NCI-H1417 (cell line): Measurements from ENCODE around the gene SULT1E1.
"Not testable (repeated sequence)": the region's sequence is repeated elsewhere in the genome, so short reads cannot be mapped to it uniquely, and the experiment has no call there.

Experiments
- DNase-seq, 3 experiments: peaks; one replicate each; lab custom pipeline; 2025; lab: John Stamatoyannopoulos, UW

SULT1E1 gene

GRCh38 chr4:69843932-69844331 is 16.0 kb downstream of the SULT1E1 start:
- no peak for DNase-seq

- no peak for DNase-seq
Observed at GRCh38 chr4:69843301-69843700, 16.6 kb downstream of the SULT1E1 start.

GRCh38 chr4:69838977-69839376 is 21.0 kb downstream of the SULT1E1 start:
- DNase-seq = no peak

GRCh38 chr4:69836287-69836686 is 23.7 kb downstream of the SULT1E1 start:
- DNase-seq = peak in 2 of 3 experiments; percentile 21 to 44

GRCh38 chr4:69835766-69836165 is 24.2 kb downstream of the SULT1E1 start:
- DNase-seq = no peak

- DNase-seq = no peak
Observed at GRCh38 chr4:69833251-69833650, 26.7 kb downstream of the SULT1E1 start.

- DNase-seq = peak in 1 of 3 experiments; percentile 19
Observed at GRCh38 chr4:69832326-69833030, 27.5 kb downstream of the SULT1E1 start.

GRCh38 chr4:69831646-69832325 is 28.2 kb downstream of the SULT1E1 start:
- DNase-seq = no peak

- no peak for DNase-seq
Observed at GRCh38 chr4:69831270-69831627, 28.7 kb downstream of the SULT1E1 start.

- peak; percentile 17 to 65 (median 40) for DNase-seq
Observed at GRCh38 chr4:69830560-69831269, 29.2 kb downstream of the SULT1E1 start.

GRCh38 chr4:69830192-69830559 is 29.8 kb downstream of the SULT1E1 start:
- no peak for DNase-seq

GRCh38 chr4:69829678-69830077 is 30.3 kb downstream of the SULT1E1 start:
- DNase-seq = no peak

GRCh38 chr4:69828828-69829227 is 31.1 kb downstream of the SULT1E1 start:
- DNase-seq = no peak

GRCh38 chr4:69825056-69825455 is 34.9 kb downstream of the SULT1E1 start:
- DNase-seq = not testable (repeated sequence)

GRCh38 chr4:69823481-69824186 is 36.3 kb downstream of the SULT1E1 start:
- DNase-seq = peak; percentile 59 to 80 (median 80)

GRCh38 chr4:69823048-69823447 is 36.9 kb downstream of the SULT1E1 start:
- no peak for DNase-seq

GRCh38 chr4:69822198-69822597 is 37.7 kb downstream of the SULT1E1 start:
- DNase-seq = no peak

GRCh38 chr4:69818060-69818639 is 41.8 kb downstream of the SULT1E1 start:
- DNase-seq = no peak

- DNase-seq = no peak
Observed at GRCh38 chr4:69816236-69816635, 43.7 kb downstream of the SULT1E1 start.

- DNase-seq = no peak
Observed at GRCh38 chr4:69813628-69814027, 46.3 kb downstream of the SULT1E1 start.

- no peak for DNase-seq
Observed at GRCh38 chr4:69811166-69811565, 48.8 kb downstream of the SULT1E1 start.

- DNase-seq = no peak
Observed at GRCh38 chr4:69800599-69800998, 59.3 kb downstream of the SULT1E1 start.
